A673 (cell line): ENCODE measurements around the gene CORO7.

Source experiments
- CTCF ChIP-seq: fragments of 300-800, 200-600 bp; sonication (generic); conservative IDR thresholded peaks from 2 replicates; pipeline ENCODE4 v1.5.1; 2017; ENCODE audit warnings: low read depth, mild to moderate bottlenecking, antibody characterized with exemption, low read length, moderate library complexity, mixed read lengths
- EZH2 ChIP-seq: fragments of 200-600 bp; sonication (generic); IDR thresholded peaks from 2 replicates; pipeline ENCODE4 v1.6.1; 2017; ENCODE audit warnings: borderline replicate concordance, low read depth, mild to moderate bottlenecking, mixed read lengths, antibody characterized with exemption, low read length; ENCODE audit not compliant: poor library complexity, severe bottlenecking

DNA sequence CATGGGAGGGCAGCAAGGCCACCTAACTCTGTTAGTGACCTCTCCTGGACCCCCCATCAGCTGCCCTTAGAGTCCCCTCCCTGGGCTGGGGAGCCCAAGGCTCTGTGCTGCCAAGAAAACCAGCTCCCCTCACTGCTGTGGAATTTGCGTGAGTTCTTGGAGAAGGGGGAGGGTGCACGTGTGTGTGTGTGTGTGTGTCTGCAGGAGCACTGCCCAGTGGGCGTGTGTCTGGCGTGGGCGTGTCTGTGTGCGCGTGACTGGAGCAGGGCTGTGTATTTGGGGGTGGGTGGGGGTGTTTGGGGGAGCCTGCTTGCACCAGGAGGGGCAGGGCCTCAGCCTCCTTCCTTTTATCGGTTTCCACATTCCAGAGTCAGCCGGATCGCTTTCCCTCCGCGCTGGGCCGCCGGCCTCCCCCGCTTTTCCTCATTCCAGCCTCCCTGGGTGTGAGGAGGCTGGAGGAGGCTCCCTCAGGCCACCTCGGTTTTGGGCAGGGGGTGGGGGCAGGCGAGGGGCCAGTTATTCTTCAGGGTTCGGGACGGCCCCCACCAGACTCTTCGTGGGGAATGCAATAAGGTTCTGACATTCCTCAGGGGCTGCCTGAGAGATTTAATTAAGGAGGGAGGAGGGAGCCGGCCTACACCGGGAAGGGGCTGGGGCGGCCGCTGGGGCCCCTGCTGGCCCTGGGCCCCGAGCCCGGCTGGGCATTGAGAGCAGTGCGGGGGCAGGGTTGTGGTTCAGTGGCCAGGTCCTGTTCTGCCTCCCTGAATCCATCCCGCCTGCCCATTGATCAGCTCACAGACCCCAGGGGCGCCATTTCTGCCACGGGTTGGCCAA lies 42.3 kb downstream of the CORO7 start:
- TF ChIP-seq CTCF (no peak), EZH2 (no peak)
